WTC11 (cell line): ENCODE data around the gene SIGLEC12.

ENCODE experiments used
- ATF2 ChIP-seq: sonication (generic); formaldehyde crosslinking; IDR thresholded peaks from 2 replicates; pipeline ENCODE4 v1.8.1; 2022; ENCODE audit warnings: low read depth, missing genetic modification reagents, borderline replicate concordance
- CTCF ChIP-seq: fragments of 200-600 bp; IDR thresholded peaks from 2 replicates; pipeline ENCODE4 v1.8.0; 2022; ENCODE audit warnings: antibody characterized with exemption
- MAX ChIP-seq: sonication (generic); formaldehyde crosslinking; IDR thresholded peaks from 2 replicates; pipeline ENCODE4 v1.8.0; 2022; ENCODE audit warnings: mild to moderate bottlenecking, missing genetic modification reagents
- NR3C1 ChIP-seq: sonication (generic); formaldehyde crosslinking; conservative IDR thresholded peaks from 2 replicates; pipeline ENCODE4 v1.8.1; 2023; ENCODE audit warnings: low read depth, mild to moderate bottlenecking, missing genetic modification reagents
- OVOL2 ChIP-seq: fragments of 250-450 bp; sonication (Bioruptor Pico); IDR thresholded peaks from 2 replicates; pipeline ENCODE4 v1.9.0; 2021; ENCODE audit warnings: mild to moderate bottlenecking, borderline replicate concordance
- SMAD3 ChIP-seq: sonication (generic); formaldehyde crosslinking; IDR thresholded peaks from 2 replicates; pipeline ENCODE4 v1.8.0; 2022; ENCODE audit warnings: missing genetic modification reagents, mild to moderate bottlenecking, borderline replicate concordance
- TEAD1 ChIP-seq: sonication (generic); formaldehyde crosslinking; IDR thresholded peaks from 2 replicates; pipeline ENCODE4 v1.8.0; 2022; ENCODE audit warnings: mild to moderate bottlenecking, missing genetic modification reagents
- ZMAT4 ChIP-seq: fragments of 250-450 bp; sonication (Bioruptor Pico); IDR thresholded peaks from 2 replicates; pipeline ENCODE4 v1.9.0; 2021; ENCODE audit warnings: mild to moderate bottlenecking

- TF ChIP-seq CTCF (no peak), OVOL2 (CRISPR knock-in tag) (no peak), SMAD3 (CRISPR knock-in tag) (no peak), TEAD1 (CRISPR knock-in tag) (no peak), ZMAT4 (CRISPR knock-in tag) (no peak), ATF2 (CRISPR knock-in tag) (no peak), MAX (CRISPR knock-in tag) (no peak), NR3C1 (CRISPR knock-in tag) (no peak)
Measured at GRCh38 chr19:51489113-51489512, 12.5 kb downstream of the SIGLEC12 start.
